SK-N-SH (cell line): ENCODE results near the gene CTNNA3. TPM values are rescaled to one million over a fixed set of nuclear protein-coding genes. Genes with fewer than 3 reads are reported as not detected.

ENCODE experiments used
- CTCF ChIA-PET: fragments of 300-600, 350-600 bp; formaldehyde crosslinking; extraction: SDS; loops from one replicate; lab custom pipeline; 2021; lab: Yijun Ruan, JAX
- POLR2A ChIA-PET: fragments of 350-600 bp; sonication (Branson Sonifier 250); formaldehyde crosslinking; extraction: SDS; loops from one replicate; lab custom pipeline; 2020; ENCODE audit warnings: antibody characterized with exemption, inconsistent platforms; lab: Yijun Ruan, JAX
- DNase-seq: peaks from one replicate; pipeline ENCODE4 v3.0.0; 2012
- H2AFZ ChIP-seq: fragments of 200-600 bp; sonication (generic); 2 replicates; pipeline ENCODE4 v1.8.1; 2016; ENCODE audit warnings: antibody characterized with exemption, mild to moderate bottlenecking, low read depth
- H3F3A ChIP-seq: fragments of 200-600 bp; sonication (generic); replicated peaks from 2 replicates; pipeline ENCODE3; 2016; ENCODE audit warnings: antibody characterized with exemption, mild to moderate bottlenecking; ENCODE audit not compliant: insufficient read depth
- H3K27ac ChIP-seq, 2 experiments: fragments of 200-500 bp in 1 of 2; fragments of 200-600 bp in 1 of 2; sonication (Bioruptor generic) in 1 of 2; sonication (generic), shearing (Covaris generic) in 1 of 2; 2 replicates each; pipeline versions ENCODE4 v1.5.1 to v1.6.1; 2014 to 2016; ENCODE audit warnings: low read depth in 2 of 2, inconsistent platforms in 1 of 2, low read length in 1 of 2, mild to moderate bottlenecking in 1 of 2, mixed read lengths in 1 of 2
- H3K27me3 ChIP-seq: fragments of 200-600 bp; sonication (generic), shearing (Covaris generic); 2 replicates; pipeline ENCODE4 v1.6.1; 2016; ENCODE audit warnings: mixed run types; ENCODE audit not compliant: insufficient read depth
- H3K36me3 ChIP-seq, 2 experiments: fragments of 200-500 bp in 1 of 2; fragments of 200-600 bp in 1 of 2; sonication (Bioruptor generic) in 1 of 2; sonication (generic) in 1 of 2; replicated peaks in 1 of 2; 2 replicates each; pipeline versions ENCODE3 to v1.5.1; 2014 to 2016; ENCODE audit warnings: low read length in 1 of 2, mild to moderate bottlenecking in 1 of 2; ENCODE audit not compliant: insufficient read depth in 2 of 2, control insufficient read depth in 1 of 2
- H3K4me1 ChIP-seq, 2 experiments: fragments of 200-500 bp in 1 of 2; fragments of 200-600 bp in 1 of 2; sonication (Bioruptor generic) in 1 of 2; sonication (generic), shearing (Covaris generic) in 1 of 2; 2 replicates each; pipeline versions ENCODE4 v1.5.1 to v1.6.1; 2014 to 2016; ENCODE audit warnings: low read depth in 1 of 2, low read length in 1 of 2, mixed run types in 1 of 2; ENCODE audit not compliant: insufficient read depth in 2 of 2, control insufficient read depth in 1 of 2
- H3K4me2 ChIP-seq: fragments of 200-600 bp; sonication (generic), shearing (Covaris generic); 2 replicates; pipeline ENCODE4 v1.6.1; 2017; ENCODE audit warnings: mixed run types
- H3K4me3 ChIP-seq, 2 experiments: fragments of 200-500 bp in 1 of 2; fragments of 200-600 bp in 1 of 2; sonication (Bioruptor generic) in 1 of 2; sonication (generic), shearing (Covaris generic) in 1 of 2; 2 replicates each; pipeline versions ENCODE4 v1.5.1 to v1.8.1; 2014 to 2016; ENCODE audit warnings: low read depth in 2 of 2, inconsistent platforms in 1 of 2, low read length in 1 of 2, mild to moderate bottlenecking in 1 of 2, mixed read lengths in 1 of 2, moderate library complexity in 1 of 2
- H3K79me2 ChIP-seq: fragments of 200-600 bp; sonication (generic); 2 replicates; pipeline ENCODE4 v1.8.1; 2017; ENCODE audit warnings: mild to moderate bottlenecking; ENCODE audit not compliant: insufficient read depth
- H3K9ac ChIP-seq: fragments of 200-600 bp; sonication (generic); 2 replicates; pipeline ENCODE4 v1.6.1; 2017; ENCODE audit warnings: mixed run types
- H3K9me2 ChIP-seq: fragments of 200-600 bp; sonication (generic); 2 replicates; pipeline ENCODE4 v1.6.1; 2017; ENCODE audit warnings: mixed run types
- H3K9me3 ChIP-seq: fragments of 200-600 bp; sonication (generic); 2 replicates; pipeline ENCODE4 v1.6.1; 2017; ENCODE audit warnings: mixed run types, mild to moderate bottlenecking, moderate library complexity
- H4K20me1 ChIP-seq: fragments of 200-600 bp; sonication (generic); 2 replicates; pipeline ENCODE4 v1.6.1; 2017; ENCODE audit warnings: mild to moderate bottlenecking, mixed run types; ENCODE audit not compliant: insufficient read depth
- ELF1 ChIP-seq: IDR thresholded peaks from 2 replicates; pipeline ENCODE4 v1.4.0; 2012
- FOXJ3 ChIP-seq: sonication (generic); formaldehyde crosslinking; IDR thresholded peaks from 2 replicates; pipeline ENCODE4 v1.5.1; 2020; ENCODE audit warnings: mild to moderate bottlenecking, missing genetic modification reagents
- FOXM1 ChIP-seq: IDR thresholded peaks from 2 replicates; pipeline ENCODE4 v1.4.0; 2012; ENCODE audit warnings: low read depth, mild to moderate bottlenecking
- JUND ChIP-seq: IDR thresholded peaks from 2 replicates; pipeline ENCODE4 v1.4.0; 2012
- MEF2A ChIP-seq: IDR thresholded peaks from 2 replicates; pipeline ENCODE4 v1.4.0; 2012; ENCODE audit warnings: low read depth, borderline replicate concordance
- RAD21 ChIP-seq: IDR thresholded peaks from 2 replicates; pipeline ENCODE4 v1.6.1; 2012; ENCODE audit warnings: mild to moderate bottlenecking, low read length
- REST ChIP-seq: IDR thresholded peaks from 2 replicates; pipeline ENCODE4 v1.6.1; 2012; ENCODE audit warnings: mild to moderate bottlenecking, low read depth, low read length, moderate library complexity
- TCF12 ChIP-seq: IDR thresholded peaks from 2 replicates; pipeline ENCODE4 v1.4.0; 2012
- ZBTB33 ChIP-seq: IDR thresholded peaks from 2 replicates; pipeline ENCODE4 v1.4.0; 2012; ENCODE audit warnings: low read depth, borderline replicate concordance
- WGBS: methylation state at CpG from one replicate; pipeline ENCODE4 v1.1.6; 2017; ENCODE audit warnings: low lambda C conversion rate; 5-methylcytosine and 5-hydroxymethylcytosine counted together
- polyA plus RNA-seq, 3 experiments: library from polyadenylated mRNA; depleted of rRNA; stranded (reverse); fragments of >200 nt; gene quantifications; 2 replicates each; pipeline ENCODE4 v1.2.3, GENCODE V29; 2012
- TF ChIP-seq, protein P1 (sequence below): fragments of 200-600 bp; sonication (generic); IDR thresholded peaks from 2 replicates; pipeline ENCODE4 v1.6.1; 2017; ENCODE audit warnings: antibody characterized with exemption, mild to moderate bottlenecking, moderate library complexity
- TF ChIP-seq, protein P2 (sequence below): fragments of 150-350 bp; IDR thresholded peaks from 2 replicates; pipeline ENCODE4 v1.6.1; 2017; ENCODE audit warnings: antibody characterized with exemption, low read length, low read depth, borderline replicate concordance

Gene CTNNA3
- polyA plus RNA-seq, 1 of the 3 experiments (the other 2 are of a cell fraction) = not detected

GRCh38 chr10:66916030-66916429 lies 780.0 kb downstream of the CTNNA3 start:
- H3K4me1 ChIP-seq = no peaks in the 10 kb centered on the region
- H3K27ac ChIP-seq = no peak overlapping the region
- no peak overlapping the region for H3K4me3 ChIP-seq
- no peaks in the 10 kb centered on the region for H3K9me3 ChIP-seq
- H3K79me2 ChIP-seq = no peaks in the 10 kb centered on the region
- no peak overlapping the region for H3K9ac ChIP-seq
- no peaks in the 10 kb centered on the region for H4K20me1 ChIP-seq
- DNase-seq = no peak
- no peaks in the 10 kb centered on the region for H3K9me2 ChIP-seq
- H2AFZ ChIP-seq = no peak overlapping the region
- WGBS = 3% methylated on average over 2 of the region's 2 CpGs
- no peaks in the 10 kb centered on the region for H3F3A ChIP-seq
- ChIA-PET POLR2A (no interaction called here), CTCF (interaction anchor here (1.4 kb wide), 1 partner anchor 10 kb away, joined by 4 read pairs; the partner anchor contains the start of gene LRRTM3)
- no peaks in the 10 kb centered on the region for H3K36me3 ChIP-seq
- no peak overlapping the region for H3K4me2 ChIP-seq
- TF ChIP-seq RAD21 = no peak
- no peak for TF ChIP-seq FOXM1
- no peak for TF ChIP-seq REST
- TF ChIP-seq MEF2A = no peak
- no peak for TF ChIP-seq ELF1
- TF ChIP-seq, protein P1, sequence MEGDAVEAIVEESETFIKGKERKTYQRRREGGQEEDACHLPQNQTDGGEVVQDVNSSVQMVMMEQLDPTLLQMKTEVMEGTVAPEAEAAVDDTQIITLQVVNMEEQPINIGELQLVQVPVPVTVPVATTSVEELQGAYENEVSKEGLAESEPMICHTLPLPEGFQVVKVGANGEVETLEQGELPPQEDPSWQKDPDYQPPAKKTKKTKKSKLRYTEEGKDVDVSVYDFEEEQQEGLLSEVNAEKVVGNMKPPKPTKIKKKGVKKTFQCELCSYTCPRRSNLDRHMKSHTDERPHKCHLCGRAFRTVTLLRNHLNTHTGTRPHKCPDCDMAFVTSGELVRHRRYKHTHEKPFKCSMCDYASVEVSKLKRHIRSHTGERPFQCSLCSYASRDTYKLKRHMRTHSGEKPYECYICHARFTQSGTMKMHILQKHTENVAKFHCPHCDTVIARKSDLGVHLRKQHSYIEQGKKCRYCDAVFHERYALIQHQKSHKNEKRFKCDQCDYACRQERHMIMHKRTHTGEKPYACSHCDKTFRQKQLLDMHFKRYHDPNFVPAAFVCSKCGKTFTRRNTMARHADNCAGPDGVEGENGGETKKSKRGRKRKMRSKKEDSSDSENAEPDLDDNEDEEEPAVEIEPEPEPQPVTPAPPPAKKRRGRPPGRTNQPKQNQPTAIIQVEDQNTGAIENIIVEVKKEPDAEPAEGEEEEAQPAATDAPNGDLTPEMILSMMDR = no peak
- no peak for TF ChIP-seq TCF12
- no peak for TF ChIP-seq JUND
- TF ChIP-seq, protein P2, sequence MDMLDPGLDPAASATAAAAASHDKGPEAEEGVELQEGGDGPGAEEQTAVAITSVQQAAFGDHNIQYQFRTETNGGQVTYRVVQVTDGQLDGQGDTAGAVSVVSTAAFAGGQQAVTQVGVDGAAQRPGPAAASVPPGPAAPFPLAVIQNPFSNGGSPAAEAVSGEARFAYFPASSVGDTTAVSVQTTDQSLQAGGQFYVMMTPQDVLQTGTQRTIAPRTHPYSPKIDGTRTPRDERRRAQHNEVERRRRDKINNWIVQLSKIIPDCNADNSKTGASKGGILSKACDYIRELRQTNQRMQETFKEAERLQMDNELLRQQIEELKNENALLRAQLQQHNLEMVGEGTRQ = no peak
- no peak for TF ChIP-seq FOXJ3 (CRISPR knock-in tag)
- TF ChIP-seq ZBTB33 = no peak
- no peaks in the 10 kb centered on the region; the same call in 1 of the 2 replicates for H3K27me3 ChIP-seq
